Thyroid gland (tissue), 4 donors: ENCODE results near the gene TNRC18.

Experiments
- CTCF ChIP-seq, 6 experiments: fragments of 200-600 bp in 3 of 6; fragments of 450-650 bp in 3 of 6; sonication (generic) in 3 of 6; IDR thresholded peaks; one replicate each; pipeline ENCODE4 v1.5.1; 2016 to 2019; ENCODE audit warnings: antibody characterized with exemption in 6 of 6, mild to moderate bottlenecking in 2 of 6, inconsistent platforms in 1 of 6, moderate library complexity in 1 of 6
- POLR2A ChIP-seq, 2 donors: fragments of 450-650 bp; IDR thresholded peaks; one replicate each; pipeline ENCODE4 v1.6.1; 2017; ENCODE audit warnings: antibody characterized with exemption in 2 of 2, mild to moderate bottlenecking in 2 of 2, moderate library complexity in 1 of 2

GRCh38 chr7:5443678-5444077 is 20.0 kb upstream of the TNRC18 start:
- no peak for TF ChIP-seq POLR2A (IDR thresholded peaks at IDR 0.05)
- no peak for TF ChIP-seq CTCF (IDR thresholded peaks at IDR 0.05)
